Measurements from ENCODE around the gene KPNA6.
"Not testable (repeated sequence)": the region's sequence is repeated elsewhere in the genome, so short reads cannot be mapped to it uniquely, and the experiment has no call there.

DNA sequence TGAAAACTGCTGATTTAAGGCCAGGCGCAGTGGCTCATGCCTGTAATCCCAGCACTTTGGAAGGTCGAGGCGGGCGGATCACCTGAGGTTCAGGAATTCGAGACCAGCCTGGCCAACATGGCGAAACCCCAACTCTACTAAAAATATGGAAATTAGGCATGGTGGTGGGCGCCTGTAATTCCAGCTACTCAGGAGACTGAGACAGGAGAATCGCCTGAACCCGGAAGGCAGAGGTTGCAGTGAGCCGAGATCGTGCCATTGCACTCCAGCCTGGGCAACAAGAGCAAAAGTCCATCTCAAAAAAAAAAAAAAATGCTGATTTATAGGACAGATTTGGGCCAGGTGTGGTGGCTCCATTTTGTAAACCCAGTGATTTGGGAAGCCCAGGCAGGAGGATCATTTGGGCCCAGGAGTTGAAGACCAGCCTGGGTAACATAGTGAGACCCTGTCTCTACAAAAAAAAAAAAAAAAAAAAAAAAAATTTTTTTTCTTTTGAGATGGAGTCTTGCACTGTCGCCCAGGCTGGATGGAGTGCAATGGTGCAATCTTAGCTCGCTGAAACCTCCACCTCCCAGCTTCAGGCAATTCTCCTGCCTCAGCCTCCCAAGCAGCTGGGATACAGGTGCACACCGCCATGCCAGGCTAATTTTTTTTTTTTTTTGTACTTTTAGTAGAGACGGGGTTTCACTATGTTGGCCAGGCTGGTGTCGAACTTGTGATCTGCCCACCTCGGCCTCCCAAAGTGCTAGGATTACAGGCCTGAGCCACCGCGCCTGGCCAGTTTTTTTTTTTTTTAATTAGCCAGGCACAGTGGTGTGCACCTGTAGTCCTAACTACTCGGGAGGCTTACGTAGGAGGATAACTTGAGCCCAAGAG lies 42.0 kb upstream of the KPNA6 start:
- TF ChIP-seq, protein P1, sequence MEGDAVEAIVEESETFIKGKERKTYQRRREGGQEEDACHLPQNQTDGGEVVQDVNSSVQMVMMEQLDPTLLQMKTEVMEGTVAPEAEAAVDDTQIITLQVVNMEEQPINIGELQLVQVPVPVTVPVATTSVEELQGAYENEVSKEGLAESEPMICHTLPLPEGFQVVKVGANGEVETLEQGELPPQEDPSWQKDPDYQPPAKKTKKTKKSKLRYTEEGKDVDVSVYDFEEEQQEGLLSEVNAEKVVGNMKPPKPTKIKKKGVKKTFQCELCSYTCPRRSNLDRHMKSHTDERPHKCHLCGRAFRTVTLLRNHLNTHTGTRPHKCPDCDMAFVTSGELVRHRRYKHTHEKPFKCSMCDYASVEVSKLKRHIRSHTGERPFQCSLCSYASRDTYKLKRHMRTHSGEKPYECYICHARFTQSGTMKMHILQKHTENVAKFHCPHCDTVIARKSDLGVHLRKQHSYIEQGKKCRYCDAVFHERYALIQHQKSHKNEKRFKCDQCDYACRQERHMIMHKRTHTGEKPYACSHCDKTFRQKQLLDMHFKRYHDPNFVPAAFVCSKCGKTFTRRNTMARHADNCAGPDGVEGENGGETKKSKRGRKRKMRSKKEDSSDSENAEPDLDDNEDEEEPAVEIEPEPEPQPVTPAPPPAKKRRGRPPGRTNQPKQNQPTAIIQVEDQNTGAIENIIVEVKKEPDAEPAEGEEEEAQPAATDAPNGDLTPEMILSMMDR (IDR thresholded peaks at IDR 0.05), result not testable (repeated sequence)
- TF ChIP-seq SP1 (CRISPR knock-in tag; conservative IDR thresholded peaks at IDR 0.05); ZBTB21 (CRISPR knock-in tag; IDR thresholded peaks at IDR 0.05; ENCODE audit: borderline replicate concordance): not testable (repeated sequence)
- TF ChIP-seq, protein P2, sequence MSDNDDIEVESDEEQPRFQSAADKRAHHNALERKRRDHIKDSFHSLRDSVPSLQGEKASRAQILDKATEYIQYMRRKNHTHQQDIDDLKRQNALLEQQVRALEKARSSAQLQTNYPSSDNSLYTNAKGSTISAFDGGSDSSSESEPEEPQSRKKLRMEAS (CRISPR knock-in tag; IDR thresholded peaks at IDR 0.05), result not testable (repeated sequence)
- TF ChIP-seq, protein P3, sequence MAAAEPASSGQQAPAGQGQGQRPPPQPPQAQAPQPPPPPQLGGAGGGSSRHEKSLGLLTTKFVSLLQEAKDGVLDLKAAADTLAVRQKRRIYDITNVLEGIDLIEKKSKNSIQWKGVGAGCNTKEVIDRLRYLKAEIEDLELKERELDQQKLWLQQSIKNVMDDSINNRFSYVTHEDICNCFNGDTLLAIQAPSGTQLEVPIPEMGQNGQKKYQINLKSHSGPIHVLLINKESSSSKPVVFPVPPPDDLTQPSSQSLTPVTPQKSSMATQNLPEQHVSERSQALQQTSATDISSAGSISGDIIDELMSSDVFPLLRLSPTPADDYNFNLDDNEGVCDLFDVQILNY (CRISPR knock-in tag; IDR thresholded peaks at IDR 0.05), result not testable (repeated sequence)

All from WTC11 (cell line).